ENCODE data around the gene LRRC47. TPM values are rescaled to one million over a fixed set of nuclear protein-coding genes. Genes with fewer than 3 reads are reported as not detected.

The LRRC47 gene
- polyA plus RNA-seq, 1 donor from 2014 or later, result 59.2 TPM

GRCh38 chr1:3761296-3762010 lies 34.8 kb downstream of the LRRC47 start:
- Histone ChIP-seq H4K20me1 (ENCODE audit: insufficient read depth) (no peaks in the 10 kb centered on the region), H3K27me3 (ENCODE audit: insufficient read depth, low read depth, low read length) (no peaks in the 10 kb centered on the region), H3K79me2 (replicated peaks; ENCODE audit: insufficient read depth, low read length) (no peaks in the 10 kb centered on the region), H3F3A (ENCODE audit: insufficient read depth, low read length, poor library complexity, severe bottlenecking) (no peaks in the 10 kb centered on the region), H3K9me2 (ENCODE audit: insufficient read depth, low read length) (no peaks in the 10 kb centered on the region), H3K4me3 (ENCODE audit: low read length) (no peak overlapping the region), H3K9ac (ENCODE audit: low read length) (no peak overlapping the region), H3K36me3 (ENCODE audit: insufficient read depth, low read length) (no peaks in the 10 kb centered on the region), H3K27ac (ENCODE audit: low read length) (no peak overlapping the region), H3K4me2 (ENCODE audit: low read length) (no peak overlapping the region), H3K9me3 (ENCODE audit: low read length) (peaks cover 5% of the 10 kb centered on the region), H2AFZ (ENCODE audit: low read depth, low read length) (no peak overlapping the region)
- TF ChIP-seq TAF1 (IDR thresholded peaks at IDR 0.05; ENCODE audit: low read depth), result no peak
- TF ChIP-seq EZH2 (IDR thresholded peaks at IDR 0.05; ENCODE audit: borderline replicate concordance, insufficient read depth, low read length, poor library complexity, severe bottlenecking), result no peak
- TF ChIP-seq EP300 (conservative IDR thresholded peaks at IDR 0.05; ENCODE audit: poor library complexity, severe bottlenecking), result no peak
- TF ChIP-seq MXI1 (conservative IDR thresholded peaks at IDR 0.05; ENCODE audit: poor library complexity, severe bottlenecking), result no peak
- no peak for TF ChIP-seq SMC3 (conservative IDR thresholded peaks at IDR 0.05; ENCODE audit: poor library complexity)
- TF ChIP-seq REST (IDR thresholded peaks at IDR 0.05; ENCODE audit: borderline replicate concordance), result no peak
- TF ChIP-seq RAD21 (conservative IDR thresholded peaks at IDR 0.05), result no peak
- TF ChIP-seq POLR2AphosphoS5 (IDR thresholded peaks at IDR 0.05), result no peak
- TF ChIP-seq CTCF (IDR thresholded peaks at IDR 0.05; ENCODE audit: poor library complexity, severe bottlenecking), result no peak

- Histone ChIP-seq H3K27ac (ENCODE audit: low read length) (no peak overlapping the region), H3K9me2 (ENCODE audit: insufficient read depth, low read length) (no peaks in the 10 kb centered on the region), H3K4me3 (ENCODE audit: low read length) (no peak overlapping the region), H4K20me1 (ENCODE audit: insufficient read depth) (no peaks in the 10 kb centered on the region), H3K9me3 (ENCODE audit: low read length) (peaks cover 5% of the 10 kb centered on the region), H3K79me2 (replicated peaks; ENCODE audit: insufficient read depth, low read length) (no peaks in the 10 kb centered on the region), H3K27me3 (ENCODE audit: insufficient read depth, low read depth, low read length) (no peaks in the 10 kb centered on the region), H2AFZ (ENCODE audit: low read depth, low read length) (no peak overlapping the region), H3K9ac (ENCODE audit: low read length) (no peak overlapping the region), H3K36me3 (ENCODE audit: insufficient read depth, low read length) (no peaks in the 10 kb centered on the region), H3K4me2 (ENCODE audit: low read length) (no peak overlapping the region), H3F3A (ENCODE audit: insufficient read depth, low read length, poor library complexity, severe bottlenecking) (no peaks in the 10 kb centered on the region)
- TF ChIP-seq SMC3 (conservative IDR thresholded peaks at IDR 0.05; ENCODE audit: poor library complexity) (no peak), EZH2 (IDR thresholded peaks at IDR 0.05; ENCODE audit: borderline replicate concordance, insufficient read depth, low read length, poor library complexity, severe bottlenecking) (no peak), TAF1 (IDR thresholded peaks at IDR 0.05; ENCODE audit: low read depth) (no peak), EP300 (conservative IDR thresholded peaks at IDR 0.05; ENCODE audit: poor library complexity, severe bottlenecking) (no peak), POLR2AphosphoS5 (IDR thresholded peaks at IDR 0.05) (no peak), CTCF (IDR thresholded peaks at IDR 0.05; ENCODE audit: poor library complexity, severe bottlenecking) (no peak), REST (IDR thresholded peaks at IDR 0.05; ENCODE audit: borderline replicate concordance) (no peak), MXI1 (conservative IDR thresholded peaks at IDR 0.05; ENCODE audit: poor library complexity, severe bottlenecking) (no peak), RAD21 (conservative IDR thresholded peaks at IDR 0.05) (no peak)
Observed at GRCh38 chr1:3759796-3760195, 36.5 kb downstream of the LRRC47 start.

Data from neural cell (in vitro differentiated cells).